OCI-LY1 (cell line): Measurements from ENCODE around the gene CCBE1.

ENCODE experiments used
- H2AFZ ChIP-seq: fragments of 200-600 bp; sonication (generic), shearing (Covaris generic); 2 replicates; pipeline ENCODE4 v1.6.0; 2014; ENCODE audit warnings: antibody characterized with exemption, mild to moderate bottlenecking, low read length
- H3F3A ChIP-seq: fragments of 200-600 bp; sonication (generic), shearing (Covaris generic); 2 replicates; pipeline ENCODE4 v1.6.0; 2014; ENCODE audit warnings: mild to moderate bottlenecking, antibody characterized with exemption, low read length, moderate library complexity; ENCODE audit not compliant: insufficient read depth
- H3K27ac ChIP-seq: fragments of 200-600 bp; sonication (generic); 2 replicates; pipeline ENCODE4 v1.5.1; 2014; ENCODE audit warnings: low read length, mixed run types, mild to moderate bottlenecking, low read depth; ENCODE audit not compliant: poor library complexity, severe bottlenecking
- H3K27me3 ChIP-seq: fragments of 200-600 bp; sonication (generic); 2 replicates; pipeline ENCODE4 v1.6.0; 2014; ENCODE audit warnings: antibody characterized with exemption, mild to moderate bottlenecking, low read length, moderate library complexity; ENCODE audit not compliant: insufficient read depth
- H3K36me3 ChIP-seq: fragments of 200-600 bp; sonication (generic); 2 replicates; pipeline ENCODE4 v1.6.1; 2014; ENCODE audit warnings: mild to moderate bottlenecking, antibody characterized with exemption, low read length, moderate library complexity, mixed read lengths; ENCODE audit not compliant: insufficient read depth
- H3K4me1 ChIP-seq: fragments of 200-600 bp; sonication (generic); 2 replicates; pipeline ENCODE4 v1.5.1; 2014; ENCODE audit warnings: mild to moderate bottlenecking, low read length, moderate library complexity; ENCODE audit not compliant: insufficient read depth, severe bottlenecking
- H3K4me2 ChIP-seq: fragments of 200-600 bp; sonication (generic), shearing (Covaris generic); 2 replicates; pipeline ENCODE4 v1.6.1; 2014; ENCODE audit warnings: low read length
- H3K4me3 ChIP-seq: fragments of 200-600 bp; sonication (generic); 2 replicates; pipeline ENCODE4 v1.5.1; 2014; ENCODE audit warnings: low read length, low read depth, mild to moderate bottlenecking, mixed read lengths; ENCODE audit not compliant: poor library complexity, severe bottlenecking
- H3K79me2 ChIP-seq: fragments of 200-600 bp; shearing (Covaris generic); 2 replicates; pipeline ENCODE4 v1.6.1; 2016; ENCODE audit warnings: mixed run types, low read length, mixed read lengths; ENCODE audit not compliant: insufficient read depth
- H3K9ac ChIP-seq: fragments of 200-600 bp; sonication (generic), shearing (Covaris generic); 2 replicates; pipeline ENCODE4 v1.6.1; 2014; ENCODE audit warnings: mild to moderate bottlenecking, low read length, mixed read lengths
- H3K9me2 ChIP-seq: fragments of 200-600 bp; sonication (generic), shearing (Covaris generic); 2 replicates; pipeline ENCODE4 v1.6.1; 2014; ENCODE audit warnings: low read depth, mild to moderate bottlenecking, low read length, mixed read lengths
- H3K9me3 ChIP-seq: fragments of 200-600 bp; shearing (Covaris generic); 2 replicates; pipeline ENCODE4 v1.6.1; 2014; ENCODE audit warnings: low read length, mixed read lengths
- H4K20me1 ChIP-seq: fragments of 200-600 bp; sonication (generic), shearing (Covaris generic); 2 replicates; pipeline ENCODE4 v1.6.0; 2016; ENCODE audit warnings: mild to moderate bottlenecking, low read length; ENCODE audit not compliant: insufficient read depth
- CTCF ChIP-seq: fragments of 200-600 bp; sonication (generic), shearing (Covaris generic); IDR thresholded peaks from 2 replicates; pipeline ENCODE4 v1.5.1; 2017; ENCODE audit warnings: mild to moderate bottlenecking, antibody characterized with exemption, low read length, moderate library complexity, mixed read lengths
- EZH2 ChIP-seq: fragments of 200-600 bp; sonication (generic), shearing (Covaris generic); IDR thresholded peaks from 2 replicates; pipeline ENCODE4 v1.8.0; 2017; ENCODE audit warnings: borderline replicate concordance, mixed run types, mild to moderate bottlenecking, antibody characterized with exemption, low read length, moderate library complexity, mixed read lengths

CCBE1 gene

GRCh38 chr18:59661891-59662701, 35.1 kb downstream of the CCBE1 start:
- H3K27ac ChIP-seq: no peak overlapping the region
- H3K9me3 ChIP-seq: no peaks in the 10 kb centered on the region
- peaks cover 3% of the 10 kb centered on the region; the same call in 1 of the 2 replicates for H3K27me3 ChIP-seq
- TF ChIP-seq EZH2: no peak
- H3K9me2 ChIP-seq: no peaks in the 10 kb centered on the region
- no peak overlapping the region for H3K9ac ChIP-seq
- no peak overlapping the region for H2AFZ ChIP-seq
- no peaks in the 10 kb centered on the region for H3K4me1 ChIP-seq
- no peak overlapping the region for H3K4me3 ChIP-seq
- H3K4me2 ChIP-seq: no peak overlapping the region
- H4K20me1 ChIP-seq: no peaks in the 10 kb centered on the region
- H3F3A ChIP-seq: no peaks in the 10 kb centered on the region
- H3K36me3 ChIP-seq: no peaks in the 10 kb centered on the region
- no peaks in the 10 kb centered on the region for H3K79me2 ChIP-seq

DNA sequence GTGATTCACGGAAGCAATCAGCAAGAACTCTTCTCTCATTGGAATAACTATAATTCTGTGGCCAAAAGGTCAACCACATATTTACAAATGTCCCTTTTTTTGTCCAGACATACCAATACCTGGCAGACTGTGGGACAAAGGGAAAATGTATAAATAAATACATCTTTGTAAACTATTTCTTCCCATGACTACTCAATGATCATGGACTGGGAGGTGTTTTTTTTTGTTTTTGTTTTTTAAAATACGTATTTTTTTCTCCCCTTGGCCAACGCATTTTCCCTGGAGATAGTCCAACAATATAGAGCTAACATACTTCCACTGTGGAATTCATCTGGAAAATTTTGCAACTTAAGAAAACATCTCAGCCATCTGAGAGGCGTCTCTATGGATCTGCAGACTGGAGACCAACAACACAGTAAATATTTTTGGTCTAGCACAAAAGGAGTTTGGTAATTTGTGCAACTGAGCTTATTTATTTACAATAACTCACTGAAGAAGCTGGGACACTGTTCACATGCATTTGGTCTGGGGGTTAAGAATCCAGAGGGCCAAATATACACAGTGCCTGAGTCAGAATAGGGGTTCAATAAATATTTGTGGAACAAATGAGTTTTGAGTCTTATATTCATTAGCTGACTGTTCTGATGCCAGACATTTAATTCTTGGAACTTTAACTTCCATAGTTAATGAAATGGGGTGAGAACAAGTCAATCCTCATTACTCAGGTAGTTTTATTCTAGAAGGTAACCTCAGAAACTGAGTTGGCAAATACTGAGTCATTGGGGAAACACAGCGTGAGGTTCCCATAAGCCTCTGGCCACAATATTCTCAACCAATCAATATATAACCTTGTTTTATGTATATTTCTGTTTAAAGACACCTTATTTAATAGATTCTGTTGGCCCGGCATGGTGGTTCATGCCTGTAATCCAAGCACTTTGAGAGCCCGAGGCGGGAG, 36.2 kb downstream of the CCBE1 start:
- H3K4me3 ChIP-seq: no peak overlapping the region
- TF ChIP-seq CTCF (no peak), EZH2 (no peak)
- H3K9ac ChIP-seq: no peak overlapping the region
- H3K4me1 ChIP-seq: no peaks in the 10 kb centered on the region
- no peaks in the 10 kb centered on the region for H3K9me3 ChIP-seq
- no peaks in the 10 kb centered on the region for H3K9me2 ChIP-seq
- H3K36me3 ChIP-seq: no peaks in the 10 kb centered on the region
- no peak overlapping the region for H3K27ac ChIP-seq
- H4K20me1 ChIP-seq: no peaks in the 10 kb centered on the region
- H3K79me2 ChIP-seq: no peaks in the 10 kb centered on the region
- H3K27me3 ChIP-seq: peaks cover 3% of the 10 kb centered on the region; the same call in 1 of the 2 replicates
- no peak overlapping the region for H2AFZ ChIP-seq
- H3K4me2 ChIP-seq: no peak overlapping the region
- no peaks in the 10 kb centered on the region for H3F3A ChIP-seq

DNA sequence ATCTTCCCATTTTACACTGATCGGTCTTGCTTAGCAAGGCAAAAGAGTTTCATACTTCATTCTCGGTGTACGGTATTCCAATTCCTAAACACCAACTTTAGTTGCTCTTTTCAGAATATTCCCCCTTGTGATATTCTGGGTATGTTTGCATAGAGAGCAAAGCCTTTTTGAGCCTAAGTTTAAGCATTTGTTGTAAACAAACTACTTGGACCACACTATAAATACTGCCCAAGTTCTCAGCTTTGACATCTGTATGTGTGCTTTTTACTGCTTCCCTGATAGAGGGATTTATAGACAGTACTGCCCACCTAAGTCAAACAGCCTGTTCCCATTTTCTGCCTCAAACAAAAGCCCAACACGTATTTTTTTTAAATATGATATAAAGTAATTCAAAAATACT, 36.9 kb downstream of the CCBE1 start:
- Histone ChIP-seq H4K20me1 (no peaks in the 10 kb centered on the region), H3K4me2 (no peak overlapping the region), H3K27me3 (no peaks in the 10 kb centered on the region), H3K9ac (no peak overlapping the region), H2AFZ (no peak overlapping the region), H3K9me3 (no peaks in the 10 kb centered on the region), H3K79me2 (no peaks in the 10 kb centered on the region), H3F3A (no peaks in the 10 kb centered on the region), H3K36me3 (no peaks in the 10 kb centered on the region), H3K9me2 (no peaks in the 10 kb centered on the region), H3K4me3 (no peak overlapping the region), H3K27ac (no peak overlapping the region), H3K4me1 (no peaks in the 10 kb centered on the region)
- TF ChIP-seq EZH2 (no peak), CTCF (no peak)
